LNCaP clone FGC (cell line): ENCODE results near the gene MAGEA9.
"Not testable (repeated sequence)": the region's sequence is repeated elsewhere in the genome, so short reads cannot be mapped to it uniquely, and the experiment has no call there.

ENCODE experiments used
- DNase-seq: peaks from one replicate; pipeline ENCODE4 v3.0.0-alpha.2; 2011; ENCODE audit warnings: low read depth
- H3K4me3 ChIP-seq: 2 replicates; pipeline ENCODE4 v1.5.1; 2011; ENCODE audit warnings: mild to moderate bottlenecking, low read depth, low read length, control low read depth
- CTCF ChIP-seq: IDR thresholded peaks from 2 replicates; pipeline ENCODE4 v1.5.1; 2012; ENCODE audit warnings: mild to moderate bottlenecking; ENCODE audit not compliant: control insufficient read depth, insufficient read depth; ENCODE audit errors: extremely low read depth

MAGEA9 gene

GRCh38 chrX:149762696-149763614, 18.8 kb upstream of the MAGEA9 start:
- no peak for TF ChIP-seq CTCF
- no peak for DNase-seq
- H3K4me3 ChIP-seq = no peak overlapping the region

- H3K4me3 ChIP-seq, DNase-seq: not testable (repeated sequence)
Observed at GRCh38 chrX:149770344-149770743, 11.4 kb upstream of the MAGEA9 start.

GRCh38 chrX:149773026-149773425, 8.7 kb upstream of the MAGEA9 start:
- not testable (repeated sequence) for DNase-seq, H3K4me3 ChIP-seq

GRCh38 chrX:149773768-149774167, 8.0 kb upstream of the MAGEA9 start, which contains the start of gene HSFX1:
TSS of gene HSFX1 (plus strand) at chrX:149774068. CDS start at chrX:149774682, 614 bp downstream.
- not testable (repeated sequence) for DNase-seq, H3K4me3 ChIP-seq

- not testable (repeated sequence) for H3K4me3 ChIP-seq, DNase-seq
Observed at GRCh38 chrX:149777999-149778398, 3.7 kb upstream of the MAGEA9 start.

- DNase-seq = not testable (repeated sequence)
Observed at GRCh38 chrX:149795531-149795930, 13.8 kb downstream of the MAGEA9 start.

GRCh38 chrX:149799095-149799714, 17.5 kb downstream of the MAGEA9 start:
- no peak for DNase-seq
- no peak overlapping the region for H3K4me3 ChIP-seq
- no peak for TF ChIP-seq CTCF

More at GRCh38 chrX:149795531-149795930, 13.8 kb downstream of the MAGEA9 start:
- not testable (repeated sequence) for H3K4me3 ChIP-seq

GRCh38 chrX:149799938-149800337, 18.2 kb downstream of the MAGEA9 start:
- DNase-seq = no peak
- no peak for TF ChIP-seq CTCF
- no peak overlapping the region for H3K4me3 ChIP-seq

- H3K4me3 ChIP-seq = no peak overlapping the region
- no peak for TF ChIP-seq CTCF
- DNase-seq = no peak
Observed at GRCh38 chrX:149803458-149804062, 21.8 kb downstream of the MAGEA9 start.
